Activated CD4-positive, alpha-beta T cell treated with anti-CD3 and anti-CD28 coated beads, Interleukin-2, amount 10 ng/mL, durations not matched to agents 24 days and 14 days (primary cell): ENCODE results near the gene BCKDHB. TPM values are rescaled to one million over a fixed set of nuclear protein-coding genes. Genes with fewer than 3 reads are reported as not detected.

ENCODE experiments used
- DNase-seq: peaks from one replicate; pipeline ENCODE4 v3.0.0; 2022
- H3K27ac Mint-ChIP-seq: one replicate; pipeline ENCODE4 v1.8.0; 2022; ENCODE audit warnings: mild to moderate bottlenecking, mixed read lengths
- H3K27me3 Mint-ChIP-seq: one replicate; pipeline ENCODE4 v1.8.0; 2022; ENCODE audit warnings: mixed read lengths
- H3K36me3 Mint-ChIP-seq: one replicate; pipeline ENCODE4 v1.8.0; 2022; ENCODE audit warnings: low read depth, mild to moderate bottlenecking, mixed read lengths
- H3K4me1 Mint-ChIP-seq: one replicate; pipeline ENCODE4 v1.8.0; 2021; ENCODE audit warnings: mixed read lengths
- H3K4me3 Mint-ChIP-seq: one replicate; pipeline ENCODE4 v1.8.0; 2022; ENCODE audit warnings: mild to moderate bottlenecking, moderate library complexity, mixed read lengths
- H3K9me3 Mint-ChIP-seq: one replicate; pipeline ENCODE4 v1.8.0; 2021; ENCODE audit warnings: mixed read lengths
- intact Hi-C: fragments of 100-400 bp; cut with micrococcal nuclease; formaldehyde crosslinking; loops from one replicate; pipeline ENCODE4 v1.15.1; 2023
- total RNA-seq: library from RNA; stranded (reverse); gene quantifications from 2 replicates; pipeline ENCODE4 v1.2.3, GENCODE V29; 2022

Gene BCKDHB
- total RNA-seq, 1 donor from 2014 or later = 16.5 TPM

DNA sequence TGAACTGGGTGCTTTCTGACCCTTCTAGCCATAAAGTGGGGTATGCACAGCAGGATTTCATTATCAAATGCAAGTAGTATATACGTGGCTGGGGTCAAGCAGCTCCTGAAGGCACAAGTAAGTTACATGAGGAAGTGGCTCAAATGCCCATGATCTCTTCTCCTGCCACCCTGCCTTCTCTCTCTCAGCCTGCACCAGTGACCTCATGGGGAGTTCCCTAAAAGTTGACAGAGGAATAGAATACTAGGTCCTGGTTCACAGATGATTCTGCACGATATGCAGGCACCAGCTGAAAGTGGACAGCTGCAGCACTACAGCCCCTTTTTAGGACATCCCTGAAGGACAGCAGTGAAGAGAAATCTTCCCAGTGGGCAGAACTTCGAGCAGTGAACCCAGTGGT lies 282.0 kb downstream of the BCKDHB start:
- H3K27me3 Mint-ChIP-seq = no peaks in the 10 kb centered on the region
- no peak for DNase-seq
- peaks cover 3% of the 10 kb centered on the region for H3K9me3 Mint-ChIP-seq
- H3K36me3 Mint-ChIP-seq = no peaks in the 10 kb centered on the region
- H3K27ac Mint-ChIP-seq = no peak overlapping the region
- intact Hi-C loops = no loop called here
- no peaks in the 10 kb centered on the region for H3K4me1 Mint-ChIP-seq
- H3K4me3 Mint-ChIP-seq = no peak overlapping the region

Other genes with a start within 250 kb of the BCKDHB start
- 0.88 and 0.89 TPM in 2 replicates for gene ELOVL4, start 159.1 kb upstream of the BCKDHB start, total RNA-seq
- 21.9 and 22.4 TPM in 2 replicates for gene TTK, start 102.0 kb upstream of the BCKDHB start, total RNA-seq